CD4-positive, alpha-beta T cell treated with Interleukin-17A for 1 hour (primary cell): ENCODE results near the gene PITRM1.
A peak's percentile ranks its signal among the peaks of the same experiment; 100 is the strongest.
"Not testable (repeated sequence)": the region's sequence is repeated elsewhere in the genome, so short reads cannot be mapped to it uniquely, and the experiment has no call there.

Experiments used
- DNase-seq: peaks from one replicate; pipeline ENCODE4 v3.0.0-alpha.2; 2020

Gene PITRM1, protein sequence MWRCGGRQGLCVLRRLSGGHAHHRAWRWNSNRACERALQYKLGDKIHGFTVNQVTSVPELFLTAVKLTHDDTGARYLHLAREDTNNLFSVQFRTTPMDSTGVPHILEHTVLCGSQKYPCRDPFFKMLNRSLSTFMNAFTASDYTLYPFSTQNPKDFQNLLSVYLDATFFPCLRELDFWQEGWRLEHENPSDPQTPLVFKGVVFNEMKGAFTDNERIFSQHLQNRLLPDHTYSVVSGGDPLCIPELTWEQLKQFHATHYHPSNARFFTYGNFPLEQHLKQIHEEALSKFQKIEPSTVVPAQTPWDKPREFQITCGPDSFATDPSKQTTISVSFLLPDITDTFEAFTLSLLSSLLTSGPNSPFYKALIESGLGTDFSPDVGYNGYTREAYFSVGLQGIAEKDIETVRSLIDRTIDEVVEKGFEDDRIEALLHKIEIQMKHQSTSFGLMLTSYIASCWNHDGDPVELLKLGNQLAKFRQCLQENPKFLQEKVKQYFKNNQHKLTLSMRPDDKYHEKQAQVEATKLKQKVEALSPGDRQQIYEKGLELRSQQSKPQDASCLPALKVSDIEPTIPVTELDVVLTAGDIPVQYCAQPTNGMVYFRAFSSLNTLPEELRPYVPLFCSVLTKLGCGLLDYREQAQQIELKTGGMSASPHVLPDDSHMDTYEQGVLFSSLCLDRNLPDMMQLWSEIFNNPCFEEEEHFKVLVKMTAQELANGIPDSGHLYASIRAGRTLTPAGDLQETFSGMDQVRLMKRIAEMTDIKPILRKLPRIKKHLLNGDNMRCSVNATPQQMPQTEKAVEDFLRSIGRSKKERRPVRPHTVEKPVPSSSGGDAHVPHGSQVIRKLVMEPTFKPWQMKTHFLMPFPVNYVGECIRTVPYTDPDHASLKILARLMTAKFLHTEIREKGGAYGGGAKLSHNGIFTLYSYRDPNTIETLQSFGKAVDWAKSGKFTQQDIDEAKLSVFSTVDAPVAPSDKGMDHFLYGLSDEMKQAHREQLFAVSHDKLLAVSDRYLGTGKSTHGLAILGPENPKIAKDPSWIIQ

DNA sequence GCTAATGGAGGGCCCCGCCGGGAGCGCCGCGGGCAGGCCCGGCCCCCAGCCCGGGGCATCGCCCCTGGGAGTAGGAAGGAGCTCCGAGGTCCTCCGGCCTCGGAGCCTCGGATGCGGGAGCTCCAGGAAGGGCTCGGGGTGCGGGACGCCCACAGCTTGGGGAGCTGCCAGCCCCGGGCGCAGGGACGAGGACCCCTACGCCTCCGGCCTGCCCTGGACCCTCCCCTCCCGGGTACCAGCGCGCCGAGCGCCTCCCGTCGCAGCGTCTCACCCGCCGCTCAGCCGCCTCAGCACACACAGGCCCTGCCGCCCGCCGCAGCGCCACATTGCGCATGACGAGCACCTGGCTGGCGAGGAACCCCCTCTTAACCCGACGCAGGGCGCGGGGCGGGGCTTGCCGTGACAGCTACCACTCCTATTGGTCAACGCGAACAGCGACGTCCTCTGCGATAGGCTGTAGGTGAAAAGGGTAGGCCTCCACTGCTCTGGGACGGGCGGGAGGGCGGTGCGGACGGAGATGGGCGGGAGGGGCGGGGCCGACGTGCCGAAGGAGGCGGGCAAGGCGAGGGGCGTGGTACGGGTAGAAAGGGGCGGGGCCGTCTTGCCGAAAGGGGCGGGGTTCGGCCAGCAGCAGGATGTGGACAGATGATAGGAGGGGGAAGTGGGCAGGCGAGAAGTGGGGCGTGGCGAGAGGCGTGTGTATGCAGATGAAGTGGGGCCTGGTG lies at the start of gene PITRM1:
PITRM1 (minus strand) TSS at position 337 of the 725 bp plus-strand sequence; CDS start at position 327, 10 bp downstream.
- DNase-seq, result peak; percentile 99

DNA sequence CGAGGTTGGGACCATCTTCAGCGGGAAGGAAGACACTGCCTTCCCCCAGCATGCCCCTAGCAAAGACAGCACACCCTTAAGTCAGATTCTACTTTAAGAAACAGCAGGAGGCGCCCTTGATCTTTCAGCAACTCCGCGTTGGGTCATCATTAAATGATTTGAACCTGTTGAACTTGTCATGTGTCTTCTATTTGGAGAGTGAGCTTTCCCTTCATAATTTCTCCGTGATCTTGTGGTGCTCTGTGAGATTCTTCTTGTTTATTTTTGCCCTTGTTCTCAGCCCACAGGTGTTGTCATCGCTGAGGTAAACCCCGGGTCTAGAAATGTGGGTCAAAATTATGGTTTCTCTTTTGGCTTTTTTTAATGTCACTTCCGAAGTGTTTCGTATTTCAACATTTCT lies 49.5 kb upstream of the PITRM1 start:
- peak; percentile 10 for DNase-seq

- DNase-seq, result not testable (repeated sequence)
Measured at GRCh38 chr10:3221601-3222000, 49.0 kb upstream of the PITRM1 start.

- no peak for DNase-seq
Measured at GRCh38 chr10:3220853-3221252, 48.3 kb upstream of the PITRM1 start.

DNA sequence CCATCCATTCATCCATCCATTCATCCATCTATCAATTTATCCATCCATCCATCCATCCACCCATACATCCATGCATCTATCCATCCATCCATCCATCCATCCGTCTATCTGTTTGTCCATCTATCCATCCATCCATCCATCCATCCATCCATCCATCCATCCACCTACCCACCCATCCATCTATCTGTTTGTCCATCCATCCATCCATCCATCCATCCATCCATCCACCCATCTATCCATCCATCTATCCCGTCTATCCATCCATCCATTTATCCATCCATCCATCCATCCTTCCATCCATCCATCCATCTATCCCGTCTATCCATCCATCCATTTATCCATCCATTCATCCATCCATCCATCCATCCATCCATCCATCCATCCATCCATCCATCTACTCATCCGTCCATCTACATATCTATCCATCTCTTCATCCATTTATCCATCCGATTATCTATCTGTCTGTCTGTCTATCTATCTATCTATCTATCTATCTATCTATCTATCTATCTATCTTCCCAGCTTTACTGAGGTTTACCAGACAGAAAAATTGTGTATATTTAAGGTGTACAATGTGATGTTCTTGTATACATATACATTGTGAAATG lies 46.5 kb upstream of the PITRM1 start:
- DNase-seq, result not testable (repeated sequence)

- no peak for DNase-seq
Measured at GRCh38 chr10:3217853-3218252, 45.3 kb upstream of the PITRM1 start.

DNA sequence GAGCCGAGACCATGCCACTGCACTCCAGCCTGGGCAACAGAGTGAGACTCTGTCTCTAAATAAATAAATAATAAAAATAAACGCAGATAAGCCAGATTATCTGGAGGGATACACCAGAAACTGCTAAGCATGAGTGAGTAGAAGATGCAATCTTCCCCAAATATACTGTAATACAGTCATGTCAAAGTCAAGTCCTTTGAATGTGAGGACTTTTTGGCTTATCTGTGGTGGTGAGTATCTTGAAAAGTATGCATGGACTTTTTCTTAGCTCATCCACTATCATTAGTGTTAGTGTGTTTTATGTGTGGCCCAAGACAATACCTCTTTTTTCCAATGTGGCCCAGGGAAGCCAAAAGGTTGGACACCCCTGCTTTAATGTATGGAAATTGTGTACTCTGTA lies 44.7 kb upstream of the PITRM1 start:
- no peak for DNase-seq

DNA sequence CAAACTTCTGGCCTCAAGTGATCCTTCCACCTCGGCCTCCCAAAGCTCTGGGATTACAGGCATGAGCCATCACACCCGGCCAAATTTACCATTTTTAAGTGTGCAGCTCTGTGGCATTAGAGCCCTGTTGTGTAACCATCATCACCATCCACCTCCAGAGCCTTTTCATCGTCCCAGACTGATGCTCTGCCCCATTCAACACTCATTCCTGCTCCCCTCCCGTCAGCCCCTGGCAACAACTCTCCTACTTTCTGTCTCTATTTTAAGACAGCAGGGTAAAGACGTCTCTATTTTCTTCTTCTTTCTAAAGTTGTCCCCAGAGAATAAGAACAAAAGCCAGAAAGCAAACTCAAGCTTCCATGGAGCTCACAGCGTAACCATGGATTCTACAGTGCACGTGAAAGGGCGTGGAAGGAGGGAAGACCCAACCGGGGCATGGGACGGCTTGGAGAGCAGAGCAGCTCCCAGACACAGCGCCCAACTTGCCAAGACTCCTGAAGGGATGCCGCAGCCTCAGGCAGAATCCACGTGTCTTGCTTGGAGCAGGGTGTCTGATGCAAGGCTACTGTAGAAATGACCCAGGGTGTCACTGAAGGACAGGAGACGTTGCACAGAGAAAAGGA lies 42.7 kb upstream of the PITRM1 start:
- DNase-seq, result no peak

GRCh38 chr10:3213758-3214515 lies 41.4 kb upstream of the PITRM1 start:
- no peak for DNase-seq

- no peak for DNase-seq
Measured at GRCh38 chr10:3213208-3213607, 40.6 kb upstream of the PITRM1 start.

GRCh38 chr10:3210251-3210877 lies 37.8 kb upstream of the PITRM1 start:
- DNase-seq, result no peak

- DNase-seq, result no peak
Measured at GRCh38 chr10:3208481-3209406, 36.2 kb upstream of the PITRM1 start.

DNA sequence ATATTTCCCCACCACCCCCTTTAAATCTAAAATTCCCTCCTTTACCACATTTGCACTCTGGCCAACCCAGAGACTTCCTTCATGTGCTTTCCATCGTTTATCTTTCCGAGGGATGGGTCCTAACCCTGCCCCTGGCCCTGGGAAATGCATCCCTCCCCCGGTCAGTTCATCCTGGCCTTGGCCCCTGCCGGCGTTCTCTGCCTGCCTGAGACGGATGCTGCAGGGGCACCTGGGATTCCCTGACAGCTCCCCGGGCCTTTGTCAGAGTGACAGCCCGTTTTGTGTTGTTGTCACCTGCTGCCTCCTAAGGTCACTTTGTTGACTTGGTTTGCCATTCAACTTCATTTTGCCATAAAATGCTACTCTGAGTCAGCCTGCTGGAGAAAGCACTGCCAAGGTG lies 34.8 kb upstream of the PITRM1 start:
- no peak for DNase-seq

- DNase-seq, result no peak
Measured at GRCh38 chr10:3206511-3207157, 34.1 kb upstream of the PITRM1 start.

- DNase-seq, result no peak
Measured at GRCh38 chr10:3203972-3204371, 31.4 kb upstream of the PITRM1 start.

DNA sequence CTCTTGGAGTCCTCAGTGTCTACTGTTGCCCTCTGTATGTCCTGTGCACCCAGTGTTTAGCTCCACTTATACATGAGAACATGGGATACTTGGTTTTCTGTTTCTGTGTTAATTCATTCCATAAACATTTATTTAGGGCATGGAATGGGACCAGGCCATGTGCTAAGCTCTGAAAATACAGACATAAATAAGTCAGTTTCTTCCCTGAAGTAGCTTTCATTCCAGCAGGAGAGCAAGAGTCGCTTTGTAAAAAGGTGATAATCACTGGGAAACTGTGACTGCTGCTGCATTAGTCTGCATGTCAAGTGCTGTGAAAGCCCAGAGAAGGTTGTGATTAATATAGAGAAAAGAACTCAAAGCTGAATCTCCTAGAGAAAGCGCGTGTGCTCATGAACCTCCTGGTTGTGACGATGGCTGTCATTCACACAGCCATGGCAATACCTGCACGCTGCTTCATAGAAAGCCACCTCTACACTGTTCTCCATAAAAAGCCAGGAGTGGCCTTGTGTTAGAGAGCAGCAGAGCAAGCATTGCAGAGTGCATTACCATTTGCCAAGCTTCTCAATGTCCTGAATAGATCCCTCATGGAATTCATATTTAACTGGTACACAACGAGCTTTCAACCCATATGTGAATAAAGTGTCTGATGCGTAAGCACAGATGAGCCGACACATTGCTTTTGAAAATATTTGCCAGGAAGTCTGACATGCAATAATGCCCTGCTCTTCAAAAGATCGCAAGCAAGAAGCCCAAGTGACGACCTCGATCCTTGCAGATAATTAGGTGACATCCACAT lies 30.6 kb upstream of the PITRM1 start:
- no peak for DNase-seq

DNA sequence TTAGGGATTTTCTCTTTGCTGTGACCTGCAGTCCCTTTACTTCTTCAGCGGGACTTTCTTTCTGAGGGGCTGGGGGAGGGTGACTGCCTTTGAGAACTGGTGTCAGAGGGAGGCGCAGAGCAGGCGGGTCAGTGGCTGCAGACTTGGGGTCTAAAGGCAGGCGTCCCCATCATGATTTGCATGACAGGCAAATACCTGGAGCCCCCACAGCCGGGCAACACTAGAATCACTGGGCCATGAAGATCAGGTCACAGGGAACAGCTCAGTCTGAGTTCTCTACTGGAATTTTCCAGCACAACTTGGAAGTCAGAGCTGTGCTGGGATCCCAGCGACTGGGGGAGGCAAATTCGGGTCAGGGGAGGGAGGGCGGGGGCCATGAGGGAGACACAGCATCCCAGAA lies 29.2 kb upstream of the PITRM1 start:
- no peak for DNase-seq

- DNase-seq, result no peak
Measured at GRCh38 chr10:3199488-3199887, 26.9 kb upstream of the PITRM1 start.
